Measurements from ENCODE around the gene FUCA2.
A peak's percentile ranks its signal among the peaks of the same experiment; 100 is the strongest.

Gene FUCA2

GRCh38 chr6:143510991-143511891 lies at the start of gene FUCA2:
Gene FUCA2 (minus strand): TSS chr6:143511720. CDS start chr6:143511634, 86 bp downstream.
- DNase-seq (ENCODE audit: low spot score), result peak; percentile 67
- CTCF ChIA-PET, result interaction anchor here (0.6 to 1.0 kb wide), 4 partner anchors 27 to 643 kb away, joined by 3 to 6 read pairs (median 4); no protein-coding TSS in a partner anchor
- no peak for TF ChIP-seq CTCF (conservative IDR thresholded peaks at IDR 0.05; ENCODE audit: low read depth)
- POLR2A ChIA-PET (ENCODE audit: low non-redundant PET), result no interaction called here
- H3K27ac ChIP-seq, result peak within 1 kb of the TSS; percentile 77

GRCh38 chr6:143561105-143561704 lies 49.7 kb upstream of the FUCA2 start:
- H3K27ac ChIP-seq, result no peak overlapping the region
- DNase-seq (ENCODE audit: low spot score), result no peak
- POLR2A ChIA-PET (ENCODE audit: low non-redundant PET), result no interaction called here
- CTCF ChIA-PET, result no interaction called here
- no peak for TF ChIP-seq CTCF (conservative IDR thresholded peaks at IDR 0.05; ENCODE audit: low read depth)

GRCh38 chr6:143559051-143559660 lies 47.6 kb upstream of the FUCA2 start:
- POLR2A ChIA-PET (ENCODE audit: low non-redundant PET), result no interaction called here
- CTCF ChIA-PET, result interaction anchor here (0.5 to 0.7 kb wide), 2 partner anchors 15 to 404 kb away, joined by 3 to 4 read pairs; no protein-coding TSS in a partner anchor
- TF ChIP-seq CTCF (conservative IDR thresholded peaks at IDR 0.05; ENCODE audit: low read depth), result no peak

GRCh38 chr6:143556529-143556928 lies 45.0 kb upstream of the FUCA2 start:
- DNase-seq (ENCODE audit: low spot score), result no peak
- POLR2A ChIA-PET (ENCODE audit: low non-redundant PET), result no interaction called here
- no peak for TF ChIP-seq CTCF (conservative IDR thresholded peaks at IDR 0.05; ENCODE audit: low read depth)
- CTCF ChIA-PET, result interaction anchor here (0.6 to 1.1 kb wide), 2 partner anchors 457 to 519 kb away, joined by 3 read pairs; no protein-coding TSS in a partner anchor
- H3K27ac ChIP-seq, result no peak overlapping the region

More at GRCh38 chr6:143559051-143559660, 47.6 kb upstream of the FUCA2 start:
- DNase-seq (ENCODE audit: low spot score), result no peak
- no peak overlapping the region for H3K27ac ChIP-seq

- DNase-seq (ENCODE audit: low spot score), result no peak
- no peak overlapping the region for H3K27ac ChIP-seq
- POLR2A ChIA-PET (ENCODE audit: low non-redundant PET), result no interaction called here
- CTCF ChIA-PET, result interaction anchor here (1.3 kb wide), 1 partner anchor 20 kb away, joined by 5 read pairs; no protein-coding TSS in a partner anchor
- TF ChIP-seq CTCF (conservative IDR thresholded peaks at IDR 0.05; ENCODE audit: low read depth), result no peak
These were observed 44.1 kb upstream of the FUCA2 start for GRCh38 chr6:143555582-143555981.

- ChIA-PET CTCF (interaction anchor here (1.3 kb wide), 1 partner anchor 20 kb away, joined by 5 read pairs; no protein-coding TSS in a partner anchor), POLR2A (ENCODE audit: low non-redundant PET) (no interaction called here)
- no peak overlapping the region for H3K27ac ChIP-seq
- no peak for TF ChIP-seq CTCF (conservative IDR thresholded peaks at IDR 0.05; ENCODE audit: low read depth)
- no peak for DNase-seq (ENCODE audit: low spot score)
These were observed 43.6 kb upstream of the FUCA2 start for GRCh38 chr6:143555071-143555492.
